HG03108 (cell line): ENCODE measurements around the gene CHCHD5.
A peak's percentile ranks its signal among the peaks of the same experiment; 100 is the strongest.
"Not testable (repeated sequence)": the region's sequence is repeated elsewhere in the genome, so short reads cannot be mapped to it uniquely, and the experiment has no call there.

Experiments
- ATAC-seq: cut with Tn5 transposase; IDR thresholded peaks from one replicate; pipeline ENCODE4 v1.9.1; 2021; ENCODE audit warnings: moderate library complexity; ENCODE audit not compliant: unreplicated experiment

Gene CHCHD5, protein sequence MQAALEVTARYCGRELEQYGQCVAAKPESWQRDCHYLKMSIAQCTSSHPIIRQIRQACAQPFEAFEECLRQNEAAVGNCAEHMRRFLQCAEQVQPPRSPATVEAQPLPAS

DNA sequence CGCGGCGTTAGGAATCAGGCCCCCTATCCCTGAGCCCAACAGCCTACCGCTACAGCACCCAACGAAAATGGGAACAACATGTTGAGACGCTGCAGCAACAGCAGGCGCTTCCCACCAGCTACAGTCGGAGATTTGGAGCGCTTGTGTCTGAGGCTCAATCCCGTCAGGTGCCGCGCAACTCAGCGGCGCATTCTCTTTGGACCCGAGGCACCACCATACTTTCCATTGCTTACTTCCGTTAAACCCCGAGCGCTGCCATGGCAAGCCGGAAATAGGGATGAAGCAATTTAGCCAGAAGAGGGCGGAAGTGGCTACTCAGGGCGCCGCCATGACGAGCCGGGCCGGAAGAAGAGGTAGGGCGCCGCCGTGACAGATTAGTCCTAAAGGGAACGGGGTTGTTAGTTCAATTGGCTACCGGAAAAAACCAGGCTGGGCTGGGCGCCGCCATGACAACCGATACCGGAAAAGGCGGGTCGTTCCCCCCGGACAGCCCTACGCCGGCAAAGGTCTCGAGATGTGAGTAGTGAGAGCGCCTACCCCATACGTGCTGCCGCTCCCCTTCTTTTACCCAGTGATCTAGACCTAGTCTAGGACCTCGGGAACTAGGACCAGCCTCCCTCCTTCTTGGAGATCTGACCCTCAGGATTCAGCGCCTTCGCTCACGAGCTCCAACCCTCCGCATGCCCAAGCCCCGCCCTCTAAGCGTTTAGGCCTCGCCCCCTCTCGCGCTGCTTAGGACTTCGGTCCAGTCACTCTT lies at the start of gene CHCHD5:
CHCHD5 (plus strand) TSS at position 476 of the 757 bp plus-strand sequence; CDS start at position 515, 39 bp downstream.
- peak; percentile 86 for ATAC-seq

DNA sequence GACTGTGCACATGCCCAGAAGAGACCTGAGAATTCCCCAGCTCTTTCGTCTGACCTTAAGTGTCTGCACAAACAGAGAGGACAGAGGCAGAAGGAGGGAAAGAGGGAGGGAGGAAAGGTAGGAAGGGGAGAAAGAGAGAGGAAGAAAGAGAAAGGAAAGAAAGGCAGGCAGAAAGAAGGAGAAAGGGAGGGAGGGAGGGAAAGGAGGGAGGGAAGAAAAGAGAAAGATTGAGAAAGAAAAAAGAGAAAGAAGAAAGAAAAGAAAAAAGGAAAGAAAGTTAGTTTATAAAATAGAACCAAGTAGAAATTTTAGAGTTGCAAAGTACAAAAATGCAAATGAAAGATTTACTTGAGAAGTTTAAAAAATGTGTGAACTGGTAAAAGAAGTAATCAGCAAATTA lies 49.6 kb upstream of the CHCHD5 start:
- ATAC-seq, result no peak

DNA sequence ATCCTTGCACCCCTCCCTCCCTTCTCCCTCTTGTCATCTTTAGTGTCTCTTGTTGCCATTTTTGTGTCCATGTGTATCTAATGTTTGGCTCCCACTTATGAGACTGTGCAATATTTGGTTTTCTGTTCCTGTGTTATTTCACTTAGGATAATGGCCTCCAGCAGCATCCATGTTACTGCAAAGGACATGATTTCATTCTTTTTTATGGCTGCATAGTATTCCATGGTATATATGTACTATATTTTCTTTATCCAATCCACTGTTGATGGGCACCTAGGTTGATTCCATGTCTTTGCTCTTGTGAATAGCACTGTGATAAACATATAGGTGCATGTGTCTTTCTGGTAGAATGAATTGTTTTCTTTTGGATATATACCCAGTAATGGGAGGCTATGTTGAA lies 47.7 kb upstream of the CHCHD5 start:
- not testable (repeated sequence) for ATAC-seq

DNA sequence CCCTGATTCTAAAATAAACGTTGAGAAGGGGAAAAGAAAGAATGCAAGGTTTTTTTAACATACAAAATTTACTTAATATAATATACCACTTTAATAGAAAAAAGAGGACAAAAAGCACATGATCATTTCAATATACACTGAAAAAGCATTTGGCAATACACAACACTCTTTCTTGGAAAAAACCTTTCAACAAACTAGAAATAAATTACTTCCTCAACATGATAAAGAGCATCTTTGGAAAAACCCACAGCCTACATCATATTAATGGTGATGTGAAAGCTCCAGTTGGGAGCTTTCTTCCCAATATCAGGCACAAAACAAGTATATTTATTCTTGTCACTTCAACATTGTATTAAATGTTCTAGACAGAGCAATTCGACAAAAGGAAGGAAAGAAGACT lies 45.1 kb upstream of the CHCHD5 start:
- ATAC-seq, result no peak

DNA sequence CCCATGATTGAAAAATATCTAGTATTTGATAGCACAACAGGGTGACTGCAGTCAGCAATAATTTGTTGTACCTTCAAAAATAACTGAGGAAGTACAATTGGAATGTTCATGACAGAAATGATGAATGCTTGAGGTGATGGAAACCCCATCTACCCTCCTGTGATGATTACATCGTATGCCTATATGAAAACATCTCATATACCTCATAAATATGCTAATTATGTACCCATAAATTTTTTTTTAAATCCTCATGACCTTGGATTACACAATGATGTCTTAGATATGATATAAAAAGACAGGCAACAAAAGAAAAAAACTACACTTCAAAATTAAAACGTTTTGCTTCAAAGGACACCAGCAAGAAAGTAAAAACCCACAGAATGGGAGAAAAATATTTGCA lies 43.5 kb upstream of the CHCHD5 start:
- ATAC-seq, result no peak

DNA sequence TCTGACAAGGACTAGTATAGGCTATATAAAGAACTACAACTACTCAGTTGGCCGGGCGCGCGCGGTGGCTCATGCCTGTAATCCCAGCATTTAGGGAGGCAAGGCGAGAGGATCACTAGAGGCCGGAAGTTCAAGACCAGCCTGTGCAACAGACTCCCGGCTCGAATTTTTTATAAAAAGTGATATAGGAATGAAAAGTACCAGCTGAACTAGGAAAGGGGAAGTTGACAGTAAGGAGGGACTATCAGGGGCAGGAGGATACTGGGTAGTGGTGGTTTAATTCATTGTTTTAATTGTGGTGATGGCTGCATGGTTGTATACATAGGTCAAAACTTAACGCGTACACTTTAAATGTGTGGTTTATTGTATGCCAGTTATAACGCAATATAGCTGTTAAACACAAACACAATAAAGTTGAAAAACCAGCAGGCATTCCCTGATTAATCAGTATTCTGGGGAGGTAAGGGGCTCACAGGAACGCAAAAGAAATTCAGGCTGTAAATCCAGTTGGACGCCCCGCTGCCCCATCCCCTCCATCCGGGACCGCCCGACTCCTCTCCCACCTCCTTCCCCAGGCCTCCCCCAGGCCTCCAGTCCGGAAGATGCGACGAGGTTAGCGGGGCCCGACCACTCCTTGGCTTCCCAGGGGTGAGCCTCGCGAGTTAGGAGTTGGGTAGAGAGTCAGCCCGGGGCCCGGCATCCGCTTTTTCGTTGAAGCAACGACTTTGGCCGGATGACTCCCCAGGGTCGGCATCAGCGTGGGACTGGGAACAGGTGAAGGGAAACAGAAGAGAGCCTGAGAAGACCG lies 42.9 kb upstream of the CHCHD5 start:
- ATAC-seq, result peak; percentile 46

DNA sequence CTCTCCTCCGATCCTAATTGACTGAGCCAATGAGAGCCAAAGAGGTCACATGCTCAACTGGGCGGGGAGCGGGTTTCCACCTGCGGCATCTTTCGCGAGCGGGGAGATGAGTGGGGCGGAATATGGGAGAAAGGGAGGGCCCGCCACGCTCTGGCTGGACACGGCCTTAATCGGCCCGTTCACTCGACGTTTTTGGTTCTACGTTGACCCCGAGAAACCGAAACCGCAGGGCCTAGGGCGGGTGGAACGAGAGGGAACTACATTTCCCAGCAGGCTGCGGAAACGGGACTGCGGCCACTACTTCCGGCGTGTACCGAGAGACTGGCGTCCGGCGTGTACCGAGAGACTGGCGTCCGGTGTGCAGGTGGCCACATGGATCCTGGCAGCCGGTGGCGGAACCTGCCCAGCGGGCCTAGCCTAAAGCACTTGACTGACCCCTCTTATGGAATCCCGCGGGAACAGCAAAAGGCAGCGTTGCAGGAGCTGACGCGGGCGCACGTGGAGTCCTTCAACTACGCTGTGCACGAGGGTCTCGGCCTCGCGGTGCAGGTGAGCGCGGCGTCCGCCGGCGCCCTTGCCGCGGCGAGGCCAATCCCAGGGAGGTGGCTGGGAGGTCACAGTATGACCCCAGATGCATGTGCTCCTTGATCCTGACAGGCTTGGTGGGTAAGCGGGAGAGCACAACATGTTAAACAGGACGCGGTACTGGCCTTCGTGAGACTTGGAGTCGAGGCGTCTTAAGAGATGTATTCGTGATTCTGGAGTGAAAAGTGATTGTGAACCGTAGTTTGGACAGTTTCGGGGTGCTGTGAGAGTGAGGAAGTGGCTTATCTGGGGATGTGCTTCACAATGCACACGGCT lies 42.1 kb upstream of the CHCHD5 start, which contains the start of gene POLR1B:
POLR1B (plus strand) TSS at position 343 of the 861 bp plus-strand sequence; CDS start at position 373, 30 bp downstream.
- ATAC-seq, result peak; percentile 81

DNA sequence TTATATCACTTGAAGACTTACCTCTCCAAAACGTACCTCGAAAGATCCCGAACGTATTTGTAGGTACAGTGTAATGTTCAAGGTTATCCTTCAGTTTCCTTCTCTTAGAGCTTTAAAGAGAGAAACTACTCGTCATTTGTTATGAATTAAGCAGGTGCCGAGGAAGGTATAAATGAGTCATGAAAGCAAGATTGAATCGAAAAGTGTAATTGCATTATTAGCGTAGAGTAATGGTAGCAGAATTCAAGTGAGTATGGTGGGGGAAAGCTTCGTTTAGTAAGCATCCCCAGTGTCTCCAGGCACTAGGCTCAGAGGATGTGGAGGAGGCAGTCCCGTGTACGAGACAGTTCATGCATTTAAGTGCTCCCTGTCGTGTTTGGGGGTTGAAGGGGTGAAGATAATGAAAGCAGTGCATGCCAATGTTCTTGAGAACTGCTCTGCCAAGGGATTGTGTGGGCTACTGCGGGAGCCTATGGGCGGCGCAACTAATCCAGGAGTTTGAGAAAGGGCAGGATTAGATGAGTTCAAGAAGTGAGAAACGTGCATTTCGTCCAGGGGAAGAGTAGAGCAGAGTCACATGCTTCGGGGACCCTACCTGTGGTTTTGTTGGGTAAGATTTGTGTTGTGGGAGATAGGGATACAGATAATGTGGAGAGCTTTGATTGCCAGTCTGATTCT lies 41.3 kb upstream of the CHCHD5 start:
- no peak for ATAC-seq

DNA sequence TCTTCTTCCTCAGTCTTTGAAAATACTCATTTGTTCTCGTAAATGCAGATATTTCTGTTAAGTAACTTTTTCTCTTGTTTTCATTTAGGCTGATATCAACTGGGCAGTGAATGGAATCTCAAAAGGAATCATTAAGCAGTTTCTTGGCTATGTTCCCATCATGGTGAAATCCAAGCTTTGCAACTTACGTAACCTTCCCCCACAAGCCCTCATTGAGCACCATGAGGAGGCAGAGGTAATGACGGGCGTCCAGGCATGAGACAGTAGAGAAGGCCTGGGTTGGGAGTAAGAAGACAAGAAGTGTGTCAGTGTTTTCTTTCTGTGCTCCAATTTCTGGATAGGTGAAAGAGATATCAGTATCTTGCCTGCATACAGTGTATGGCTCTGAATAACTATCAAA lies 37.1 kb upstream of the CHCHD5 start:
- no peak for ATAC-seq

DNA sequence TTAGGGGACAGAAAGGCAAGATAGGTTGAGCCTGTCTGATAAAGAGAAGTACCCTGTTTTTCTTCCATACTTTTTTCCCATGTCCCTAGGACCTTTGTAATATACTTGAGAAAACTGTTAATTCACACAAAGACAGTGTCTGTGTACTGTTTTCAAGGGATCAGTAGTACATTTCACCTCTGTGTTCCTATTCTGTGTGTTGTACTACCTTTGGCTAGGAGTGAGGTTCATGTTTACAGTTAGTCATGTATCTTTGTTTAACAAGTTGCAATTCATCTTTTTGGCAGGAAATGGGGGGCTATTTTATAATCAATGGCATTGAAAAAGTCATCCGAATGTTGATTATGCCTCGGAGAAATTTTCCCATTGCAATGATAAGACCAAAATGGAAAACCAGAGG lies 35.4 kb upstream of the CHCHD5 start:
- no peak for ATAC-seq

DNA sequence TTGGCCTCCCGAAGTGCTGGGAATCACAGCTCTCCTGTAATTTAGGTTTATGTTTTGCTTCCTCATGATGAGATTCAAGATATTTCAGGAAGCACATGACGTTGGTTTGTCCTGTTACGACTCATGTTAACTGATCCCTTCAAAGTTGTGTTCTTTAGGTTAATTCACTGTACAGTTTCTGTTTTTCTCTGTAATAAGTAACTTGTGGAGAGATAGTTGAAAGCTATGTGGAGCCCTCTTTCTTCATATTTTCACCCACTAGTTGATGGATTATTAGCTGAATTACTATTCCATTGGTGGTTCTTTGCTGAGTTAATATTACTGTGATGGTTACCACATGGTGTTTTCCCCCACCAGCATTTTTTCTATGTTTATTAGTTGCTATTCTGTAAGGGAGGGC lies 18.3 kb upstream of the CHCHD5 start:
- ATAC-seq, result peak; percentile 75

DNA sequence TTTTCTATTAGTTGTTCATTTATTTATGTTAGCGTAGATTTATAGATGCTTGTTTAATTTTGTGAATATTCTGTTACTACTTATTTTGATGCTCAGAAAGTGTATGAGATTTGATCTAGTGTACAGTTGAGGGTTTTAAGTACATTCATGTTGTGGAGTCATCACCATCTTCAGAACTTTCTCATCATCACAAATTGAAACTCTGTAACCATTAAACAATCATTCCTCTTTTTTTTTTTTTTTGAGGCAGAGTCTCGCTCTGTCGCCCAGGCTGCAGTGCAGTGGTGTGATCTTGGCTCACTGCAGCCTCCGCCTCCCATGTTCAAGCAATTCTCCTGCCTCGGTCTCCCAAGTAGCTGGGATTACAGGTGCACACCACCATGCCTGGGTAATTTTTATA lies 17.9 kb upstream of the CHCHD5 start:
- ATAC-seq, result peak; percentile 24

DNA sequence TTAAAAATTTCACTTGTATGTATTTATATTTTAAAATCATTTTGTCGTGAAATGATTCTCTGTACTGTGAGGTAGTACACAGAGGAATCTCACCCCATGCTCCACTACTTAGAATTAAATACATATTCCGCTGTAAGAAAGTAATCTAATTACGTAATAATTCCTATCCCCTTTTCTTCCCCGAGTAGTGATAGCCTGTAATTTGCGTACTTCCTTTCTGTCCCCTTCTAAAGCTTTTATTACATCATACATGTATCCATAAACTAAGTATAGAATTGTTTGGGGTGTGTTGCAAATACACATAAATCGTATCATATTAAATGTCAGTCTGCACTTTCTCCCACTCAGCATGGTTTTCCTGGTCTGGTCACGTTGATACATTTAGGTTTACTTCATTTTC lies 12.4 kb upstream of the CHCHD5 start:
- ATAC-seq, result no peak

DNA sequence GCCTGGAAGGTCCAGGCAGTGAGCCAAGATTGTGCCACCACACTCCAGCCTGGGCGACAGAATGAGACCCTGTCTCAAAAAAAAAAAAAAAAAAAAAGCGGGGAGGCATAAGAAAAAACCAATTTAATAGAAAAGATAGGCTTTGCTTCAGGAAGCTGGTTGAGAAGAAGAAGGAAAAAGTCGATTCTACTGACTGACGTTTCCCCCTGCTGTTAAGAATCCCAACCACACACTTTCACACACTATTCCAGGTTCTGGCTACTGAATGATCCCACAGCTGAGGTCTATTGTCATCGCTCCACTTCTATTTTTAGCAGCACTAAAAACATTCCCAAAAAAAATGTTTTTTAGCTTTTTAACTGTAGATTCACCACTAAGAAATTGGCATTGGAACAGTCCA lies 6.7 kb upstream of the CHCHD5 start:
- ATAC-seq, result no peak

DNA sequence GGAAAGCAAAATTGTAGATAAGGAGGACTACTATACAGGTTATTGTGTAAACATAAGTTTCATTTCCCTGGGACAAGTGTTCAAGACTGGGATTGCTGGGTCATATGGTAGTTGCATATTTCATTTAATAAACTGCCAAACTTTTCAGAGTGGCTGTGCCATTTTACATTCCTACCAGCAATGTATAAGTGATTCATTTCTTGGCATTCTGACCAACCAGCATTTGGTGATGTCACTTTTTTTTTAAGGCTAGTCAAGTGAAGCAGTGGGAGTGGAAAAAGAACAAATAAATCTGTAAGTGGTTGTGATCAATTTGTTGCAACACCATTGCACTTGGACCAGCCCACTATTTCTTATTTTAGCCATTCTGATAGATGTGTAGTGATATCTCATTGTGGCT lies 5.2 kb upstream of the CHCHD5 start:
- no peak for ATAC-seq

DNA sequence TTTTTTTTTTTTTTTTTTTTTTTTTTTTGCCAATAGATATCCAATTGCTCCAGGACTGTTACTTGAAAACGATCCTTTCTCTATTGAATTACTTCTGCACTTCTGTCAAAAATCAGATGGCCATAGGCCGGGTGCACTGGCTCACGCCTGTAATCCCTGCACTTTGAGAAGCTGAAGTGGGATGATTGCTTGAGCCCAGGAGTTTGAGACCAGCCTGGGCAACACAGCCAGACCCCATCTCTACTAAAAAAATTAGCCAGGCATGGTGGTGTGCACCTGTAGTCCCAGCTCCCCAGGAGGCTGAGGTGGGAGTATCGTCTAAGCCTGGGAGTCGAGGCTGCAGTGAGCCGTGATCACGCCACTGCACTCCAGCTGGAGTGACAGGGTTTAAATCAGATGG lies 4.3 kb upstream of the CHCHD5 start:
- ATAC-seq, result no peak

DNA sequence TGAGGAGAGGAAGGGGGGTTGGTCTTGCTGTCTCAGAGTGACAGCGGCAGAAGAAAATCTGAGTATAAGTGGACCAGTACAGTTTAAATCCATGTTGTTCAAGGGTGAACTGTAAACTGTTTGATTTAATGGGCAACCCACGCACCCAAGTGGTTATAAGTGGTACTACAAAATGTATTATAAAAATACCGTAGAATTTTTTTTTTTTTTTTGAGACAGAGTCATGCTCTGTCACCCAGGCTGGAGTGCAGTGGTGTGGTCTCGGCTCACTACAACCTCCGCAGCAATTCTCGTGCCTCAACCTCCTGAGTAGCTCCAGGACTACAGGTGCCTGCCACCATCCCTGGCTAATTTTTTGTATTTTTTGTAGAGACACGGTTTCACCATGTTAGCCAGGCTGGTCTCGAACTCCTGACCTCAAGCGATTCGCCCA lies 2.1 kb upstream of the CHCHD5 start:
- ATAC-seq, result no peak

DNA sequence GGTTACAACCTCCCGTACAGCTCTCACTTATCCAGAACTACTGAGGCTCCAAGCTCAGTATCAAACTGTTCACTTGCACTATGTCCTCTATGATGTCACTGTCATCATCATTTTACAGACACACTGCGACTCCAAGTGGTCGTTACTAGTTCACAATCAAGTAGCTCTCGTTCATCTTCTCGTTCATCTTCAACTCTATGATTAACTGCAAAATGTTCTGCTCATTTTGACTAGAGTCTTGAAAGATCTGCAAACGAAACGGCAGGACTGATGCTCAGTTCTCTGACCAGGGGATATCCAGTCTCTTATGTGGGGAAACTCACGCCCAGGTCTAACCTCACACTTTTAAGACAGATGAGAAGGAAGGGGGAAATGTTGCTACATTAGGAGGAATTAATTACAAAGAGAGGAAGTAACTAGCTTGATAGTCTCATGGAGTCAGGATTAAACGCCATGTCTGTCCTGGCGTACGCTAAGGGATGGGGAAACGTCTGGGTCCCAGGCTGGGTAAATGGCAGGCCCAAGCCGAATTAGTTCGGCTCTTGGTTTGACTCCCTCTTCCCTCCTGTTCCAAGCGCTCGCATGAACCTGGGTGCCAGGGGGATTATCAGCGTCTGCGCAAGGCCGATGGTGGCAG lies 794 bp upstream of the CHCHD5 start:
- no peak for ATAC-seq

DNA sequence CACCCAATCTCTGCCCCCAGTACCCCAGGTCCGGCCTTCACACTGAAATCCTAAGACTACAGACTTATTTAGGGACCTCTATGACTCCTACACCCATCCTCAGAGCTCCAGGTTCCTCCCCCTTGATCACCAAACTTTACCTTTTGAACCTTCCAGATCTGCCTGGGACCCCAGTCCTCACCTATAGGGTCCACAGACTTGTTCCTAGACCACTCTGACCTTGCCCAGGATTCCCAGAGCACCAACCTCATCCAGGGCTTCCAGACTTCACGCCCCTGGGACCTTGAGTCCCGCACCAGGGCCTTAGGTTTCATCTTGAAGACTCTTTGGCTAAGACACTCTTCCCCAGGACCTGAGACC lies 462 bp downstream of the CHCHD5 start:
- ATAC-seq, result no peak

DNA sequence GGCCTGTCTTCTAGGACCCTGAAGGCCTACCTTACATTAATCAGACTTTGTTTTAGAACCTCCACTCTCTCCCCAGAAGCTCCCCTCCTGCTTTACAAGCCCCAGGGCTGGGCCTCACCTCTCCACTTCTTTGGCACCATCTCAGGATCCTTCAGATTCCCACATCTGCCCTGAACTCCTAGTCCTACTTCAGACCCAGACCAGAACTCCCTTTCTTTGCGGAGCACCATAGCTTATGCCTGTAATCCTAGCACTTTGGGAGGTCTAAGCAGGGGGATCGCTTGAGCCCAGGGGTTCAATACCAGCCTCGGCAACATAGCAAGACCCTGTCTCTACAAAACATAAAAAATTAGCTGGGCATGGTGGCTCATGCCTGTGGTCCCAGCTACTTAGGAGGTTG lies 991 bp downstream of the CHCHD5 start:
- ATAC-seq, result no peak
